Measurements from ENCODE around the gene OR5B17. TPM values are rescaled to one million over a fixed set of nuclear protein-coding genes. Genes with fewer than 3 reads are reported as not detected.

OR5B17 gene
- total RNA-seq, 3 donors from 2014 or later: not detected

Other genes with a start within 250 kb of the OR5B17 start
- not detected for gene OR9I1, start 233.5 kb downstream of the OR5B17 start, total RNA-seq
- not detected for gene OR9Q2, start 170.0 kb downstream of the OR5B17 start, total RNA-seq
- not detected for gene OR1S2, start 154.9 kb downstream of the OR5B17 start, total RNA-seq
- not detected for gene OR1S1, start 146.3 kb downstream of the OR5B17 start, total RNA-seq
- gene OR10Q1, start 130.2 kb downstream of the OR5B17 start, total RNA-seq: not detected
- gene OR10W1, start 90.8 kb downstream of the OR5B17 start, total RNA-seq: not detected
- not detected for gene OR5B3, start 47.8 kb upstream of the OR5B17 start, total RNA-seq
- gene OR5B2, start 69.1 kb upstream of the OR5B17 start, total RNA-seq: not detected
- gene OR5B12, start 83.2 kb upstream of the OR5B17 start, total RNA-seq: not detected
- not detected for gene OR5B21, start 149.0 kb upstream of the OR5B17 start, total RNA-seq
- gene LPXN, start 216.8 kb upstream of the OR5B17 start, total RNA-seq: 100 to 1,000 TPM; 102 to 116 (median 115) TPM
- 10 to 100 TPM; 54.8 to 60.4 (median 54.9) TPM for gene ZFP91, start 220.0 kb upstream of the OR5B17 start, total RNA-seq